ENCODE measurements around the gene PLCL2. TPM values are rescaled to one million over a fixed set of nuclear protein-coding genes. Genes with fewer than 3 reads are reported as not detected.

Gene PLCL2
- 10 to 100 TPM; 85.0 to 86.3 TPM for total RNA-seq
- polyA plus RNA-seq, result 10 to 100 TPM; 57.7 to 84.4 (median 69.1) TPM
- 83.6 to 240 (median 154) reads per million in 6 experiments for total RNA-seq

- H3K9me3 Mint-ChIP-seq, result no peaks in the 10 kb centered on the region
- H3K27ac Mint-ChIP-seq, result peak within 1 kb of the TSS; percentile 94 to 99 (median 96)
- POLR2A ChIA-PET, result interaction anchor here (0.6 to 3.1 kb wide), 26 partner anchors 9 to 1540 kb away, joined by 3 to 43 read pairs (median 5); partner anchors contain the start of gene TBC1D5
- H3K4me3 Mint-ChIP-seq, result peak within 1 kb of the TSS; percentile 84 to 99 (median 98)
- H3K4me1 Mint-ChIP-seq, result peaks cover 26 to 52% (median 43%) of the 10 kb centered on the region in 4 donors
- DNase-seq (peak; percentile 59 to 88 (median 72)), ATAC-seq (peak; percentile 68 to 69)
- H3K27me3 Mint-ChIP-seq, result no peaks in the 10 kb centered on the region
- H3K36me3 Mint-ChIP-seq, result no peaks in the 10 kb centered on the region
Measured at GRCh38 chr3:16884748-16885592, at the start of gene PLCL2. PLCL2 (plus strand) TSS chr3:16884955; CDS start chr3:16885040, 85 bp downstream.

- ATAC-seq (no peak), DNase-seq (no peak)
- H3K4me1 Mint-ChIP-seq, result peaks cover 15 to 48% (median 40%) of the 10 kb centered on the region in 4 donors
- H3K9me3 Mint-ChIP-seq, result no peaks in the 10 kb centered on the region
- H3K27me3 Mint-ChIP-seq, result no peaks in the 10 kb centered on the region
- H3K27ac Mint-ChIP-seq, result peak overlapping the region in 3 of 10 donors; percentile 37 to 75 (median 70)
- no peaks in the 10 kb centered on the region for H3K36me3 Mint-ChIP-seq
- no peak overlapping the region for H3K4me3 Mint-ChIP-seq
- POLR2A ChIA-PET, result interaction anchor here (1.1 kb wide), 1 partner anchor 48 kb away, joined by 5 read pairs; the partner anchor contains the start of gene PLCL2
Measured at GRCh38 chr3:16836505-16837237, 48.1 kb upstream of the PLCL2 start.

GRCh38 chr3:16837602-16838001 lies 47.2 kb upstream of the PLCL2 start:
- H3K27me3 Mint-ChIP-seq, result no peaks in the 10 kb centered on the region
- peak overlapping the region in 1 of 10 donors; percentile 17 for H3K4me3 Mint-ChIP-seq
- DNase-seq (no peak), ATAC-seq (no peak)
- POLR2A ChIA-PET, result interaction anchor here (0.6 to 1.7 kb wide), 4 partner anchors 8 to 66 kb away, joined by 3 to 5 read pairs (median 4); partner anchors contain the start of gene PLCL2
- H3K9me3 Mint-ChIP-seq, result no peaks in the 10 kb centered on the region
- peak overlapping the region in 5 of 10 donors; percentile 3 to 59 (median 52) for H3K27ac Mint-ChIP-seq
- no peaks in the 10 kb centered on the region for H3K36me3 Mint-ChIP-seq
- peaks cover 16 to 53% (median 47%) of the 10 kb centered on the region in 4 donors for H3K4me1 Mint-ChIP-seq

- Mint-ChIP-seq H3K27ac (peak overlapping the region in 3 of 10 donors; percentile 31 to 64 (median 59)), H3K9me3 (no peaks in the 10 kb centered on the region), H3K4me3 (no peak overlapping the region), H3K4me1 (peaks cover 22 to 63% (median 57%) of the 10 kb centered on the region in 4 donors), H3K36me3 (no peaks in the 10 kb centered on the region), H3K27me3 (no peaks in the 10 kb centered on the region)
- POLR2A ChIA-PET, result interaction anchor here (0.7 to 1.7 kb wide), 4 partner anchors 9 to 139 kb away, joined by 3 to 5 read pairs (median 4); partner anchors contain the start of gene PLCL2
- no peak for DNase-seq
- ATAC-seq, result no peak
Measured at GRCh38 chr3:16838561-16838960, 46.2 kb upstream of the PLCL2 start.

GRCh38 chr3:16839271-16840100 lies 45.3 kb upstream of the PLCL2 start:
- Mint-ChIP-seq H3K27ac (peak overlapping the region in 5 of 10 donors; percentile 31 to 59 (median 56)), H3K4me1 (peaks cover 25 to 71% (median 65%) of the 10 kb centered on the region in 4 donors), H3K27me3 (no peaks in the 10 kb centered on the region), H3K4me3 (peak overlapping the region in 1 of 10 donors; percentile 13), H3K36me3 (no peaks in the 10 kb centered on the region), H3K9me3 (no peaks in the 10 kb centered on the region)
- DNase-seq, result no peak
- no peak for ATAC-seq
- POLR2A ChIA-PET, result interaction anchor here (0.9 to 1.6 kb wide), 3 partner anchors 8 to 45 kb away, joined by 3 to 5 read pairs (median 3); partner anchors contain the start of gene PLCL2

- ATAC-seq, result no peak
- POLR2A ChIA-PET, result no interaction called here
- Mint-ChIP-seq H3K4me1 (peaks cover 28 to 76% (median 70%) of the 10 kb centered on the region in 4 donors), H3K4me3 (peak overlapping the region in 2 of 10 donors; percentile 13 to 40), H3K27me3 (no peaks in the 10 kb centered on the region), H3K36me3 (no peaks in the 10 kb centered on the region), H3K9me3 (no peaks in the 10 kb centered on the region), H3K27ac (peak overlapping the region in 4 of 10 donors; percentile 33 to 73 (median 47))
- DNase-seq, result no peak
Measured at GRCh38 chr3:16840101-16840424, 44.7 kb upstream of the PLCL2 start.

- peaks cover 31 to 84% (median 79%) of the 10 kb centered on the region in 4 donors for H3K4me1 Mint-ChIP-seq
Measured at GRCh38 chr3:16841041-16841753, 43.6 kb upstream of the PLCL2 start.

GRCh38 chr3:16841904-16842271 lies 42.9 kb upstream of the PLCL2 start:
- peaks cover 37 to 91% (median 86%) of the 10 kb centered on the region in 4 donors for H3K4me1 Mint-ChIP-seq
- peak; percentile 44 to 54 for ATAC-seq
- peak in 7 of 10 donors; percentile 14 to 66 (median 37) for DNase-seq
- H3K36me3 Mint-ChIP-seq, result no peaks in the 10 kb centered on the region
- POLR2A ChIA-PET, result interaction anchor here (0.9 to 3.3 kb wide), 10 partner anchors 11 to 541 kb away, joined by 3 to 43 read pairs (median 4); partner anchors contain the start of gene PLCL2
- no peaks in the 10 kb centered on the region for H3K9me3 Mint-ChIP-seq
- peak overlapping the region; percentile 77 to 93 (median 87) for H3K4me3 Mint-ChIP-seq
- no peaks in the 10 kb centered on the region for H3K27me3 Mint-ChIP-seq
- H3K27ac Mint-ChIP-seq, result peak overlapping the region; percentile 95 to 99 (median 98)

More at GRCh38 chr3:16841041-16841753, 43.6 kb upstream of the PLCL2 start:
- peak overlapping the region; percentile 77 to 93 (median 87) for H3K4me3 Mint-ChIP-seq
- peak overlapping the region; percentile 95 to 99 (median 98) for H3K27ac Mint-ChIP-seq
- ATAC-seq, result no peak
- POLR2A ChIA-PET, result interaction anchor here (0.7 to 3.3 kb wide), 9 partner anchors 8 to 540 kb away, joined by 3 to 43 read pairs (median 4); partner anchors contain the start of gene PLCL2
- no peaks in the 10 kb centered on the region for H3K36me3 Mint-ChIP-seq
- H3K27me3 Mint-ChIP-seq, result no peaks in the 10 kb centered on the region
- H3K9me3 Mint-ChIP-seq, result no peaks in the 10 kb centered on the region
- peak in 2 of 10 donors; percentile 16 to 19 for DNase-seq

- Mint-ChIP-seq H3K4me3 (peak overlapping the region; percentile 77 to 93 (median 87)), H3K27me3 (no peaks in the 10 kb centered on the region), H3K36me3 (no peaks in the 10 kb centered on the region), H3K27ac (peak overlapping the region; percentile 95 to 99 (median 98)), H3K4me1 (peaks cover 32 to 88% (median 83%) of the 10 kb centered on the region in 4 donors), H3K9me3 (no peaks in the 10 kb centered on the region)
- ATAC-seq (peak; percentile 89 to 92), DNase-seq (peak; percentile 52 to 83 (median 72))
- POLR2A ChIA-PET, result interaction anchor here (0.6 to 3.3 kb wide), 13 partner anchors 9 to 900 kb away, joined by 3 to 43 read pairs (median 4); partner anchors contain the start of genes PLCL2 and TBC1D5
Measured at GRCh38 chr3:16842272-16843270, 42.2 kb upstream of the PLCL2 start.

GRCh38 chr3:16844222-16844621 lies 40.5 kb upstream of the PLCL2 start:
- H3K27me3 Mint-ChIP-seq, result no peaks in the 10 kb centered on the region
- H3K36me3 Mint-ChIP-seq, result no peaks in the 10 kb centered on the region
- ATAC-seq (no peak), DNase-seq (no peak)
- POLR2A ChIA-PET, result interaction anchor here (1.3 to 3.3 kb wide), 4 partner anchors 10 to 898 kb away, joined by 4 to 17 read pairs (median 4); partner anchors contain the start of gene TBC1D5
- H3K4me3 Mint-ChIP-seq, result peak overlapping the region in 5 of 10 donors; percentile 5 to 88 (median 14)
- H3K4me1 Mint-ChIP-seq, result peaks cover 27 to 83% (median 76%) of the 10 kb centered on the region in 4 donors
- peak overlapping the region in 9 of 10 donors; percentile 66 to 98 (median 97) for H3K27ac Mint-ChIP-seq
- no peaks in the 10 kb centered on the region for H3K9me3 Mint-ChIP-seq
